ENCODE data around the gene CCDC158. TPM values are rescaled to one million over a fixed set of nuclear protein-coding genes. Genes with fewer than 3 reads are reported as not detected.

Gene CCDC158
- total RNA-seq, 1 donor from 2014 or later: 0.64 TPM

GRCh38 chr4:76270244-76271175, 150.4 kb downstream of the CCDC158 start:
- Histone ChIP-seq H3K4me1 (no peaks in the 10 kb centered on the region), H3K9me3 (no peaks in the 10 kb centered on the region), H3K4me3 (no peak overlapping the region), H3K27me3 (no peaks in the 10 kb centered on the region), H3K36me3 (no peaks in the 10 kb centered on the region), H3K27ac (no peak overlapping the region)
- DNase-seq (no peak), ATAC-seq (no peak)
- intact Hi-C loops (cut with DNase I): no loop called here
- TF ChIP-seq CTCF (IDR thresholded peaks at IDR 0.05): no peak

- Histone ChIP-seq H3K36me3 (no peaks in the 10 kb centered on the region), H3K27me3 (no peaks in the 10 kb centered on the region), H3K9me3 (no peaks in the 10 kb centered on the region), H3K4me3 (no peak overlapping the region), H3K27ac (no peak overlapping the region), H3K4me1 (no peaks in the 10 kb centered on the region)
- ATAC-seq: no peak
- intact Hi-C loops (cut with DNase I): no loop called here
- no peak for DNase-seq
- TF ChIP-seq CTCF (IDR thresholded peaks at IDR 0.05): no peak
These were observed 153.1 kb downstream of the CCDC158 start for GRCh38 chr4:76267811-76268210.

- ATAC-seq (no peak), DNase-seq (no peak)
- Histone ChIP-seq H3K27ac (no peak overlapping the region), H3K4me3 (no peak overlapping the region), H3K9me3 (no peaks in the 10 kb centered on the region), H3K27me3 (no peaks in the 10 kb centered on the region), H3K4me1 (no peaks in the 10 kb centered on the region), H3K36me3 (no peaks in the 10 kb centered on the region)
- intact Hi-C loops (cut with DNase I): no loop called here
- TF ChIP-seq CTCF (IDR thresholded peaks at IDR 0.05): no peak
These were observed 154.3 kb downstream of the CCDC158 start for GRCh38 chr4:76266627-76267026.

GRCh38 chr4:76265631-76266218, 155.2 kb downstream of the CCDC158 start:
- Histone ChIP-seq H3K36me3 (no peaks in the 10 kb centered on the region), H3K4me1 (no peaks in the 10 kb centered on the region), H3K27me3 (no peaks in the 10 kb centered on the region), H3K9me3 (no peaks in the 10 kb centered on the region), H3K4me3 (no peak overlapping the region), H3K27ac (no peak overlapping the region)
- TF ChIP-seq CTCF (IDR thresholded peaks at IDR 0.05): no peak
- ATAC-seq (no peak), DNase-seq (no peak)
- intact Hi-C loops (cut with DNase I): no loop called here

Other genes with a start within 250 kb of the CCDC158 start
- 190 TPM for gene SCARB2, start 207.3 kb downstream of the CCDC158 start, total RNA-seq
- gene FAM47E, start 169.4 kb downstream of the CCDC158 start, total RNA-seq: 3.6 TPM
- 9.4 TPM for gene STBD1, start 114.4 kb downstream of the CCDC158 start, total RNA-seq
- 73.3 TPM for gene SHROOM3, start 14.1 kb upstream of the CCDC158 start, total RNA-seq

Data from upper lobe of right lung (tissue), 1 donor.